RWPE1 (cell line): ENCODE results near the gene APOM.

ENCODE experiments used
- CTCF ChIA-PET: fragments of 350-600 bp; sonication (Branson Sonifier 250); formaldehyde crosslinking; extraction: SDS; loops from one replicate; lab custom pipeline; 2021; lab: Yijun Ruan, JAX
- POLR2A ChIA-PET: fragments of 400-600 bp; formaldehyde crosslinking; extraction: SDS; loops from one replicate; lab custom pipeline; 2020; ENCODE audit warnings: antibody characterized with exemption; ENCODE audit not compliant: low non-redundant PET; lab: Yijun Ruan, JAX
- DNase-seq: peaks from one replicate; pipeline ENCODE4 v3.0.0; 2012; ENCODE audit warnings: low spot score
- H3K27ac ChIP-seq: fragments of 450-650 bp; 2 replicates; pipeline ENCODE4 v1.5.1; 2017
- TF ChIP-seq, protein P1 (sequence below): fragments of 450-650 bp; conservative IDR thresholded peaks from 2 replicates; pipeline ENCODE4 v1.5.1; 2017; ENCODE audit warnings: low read depth, mild to moderate bottlenecking

The APOM gene

DNA sequence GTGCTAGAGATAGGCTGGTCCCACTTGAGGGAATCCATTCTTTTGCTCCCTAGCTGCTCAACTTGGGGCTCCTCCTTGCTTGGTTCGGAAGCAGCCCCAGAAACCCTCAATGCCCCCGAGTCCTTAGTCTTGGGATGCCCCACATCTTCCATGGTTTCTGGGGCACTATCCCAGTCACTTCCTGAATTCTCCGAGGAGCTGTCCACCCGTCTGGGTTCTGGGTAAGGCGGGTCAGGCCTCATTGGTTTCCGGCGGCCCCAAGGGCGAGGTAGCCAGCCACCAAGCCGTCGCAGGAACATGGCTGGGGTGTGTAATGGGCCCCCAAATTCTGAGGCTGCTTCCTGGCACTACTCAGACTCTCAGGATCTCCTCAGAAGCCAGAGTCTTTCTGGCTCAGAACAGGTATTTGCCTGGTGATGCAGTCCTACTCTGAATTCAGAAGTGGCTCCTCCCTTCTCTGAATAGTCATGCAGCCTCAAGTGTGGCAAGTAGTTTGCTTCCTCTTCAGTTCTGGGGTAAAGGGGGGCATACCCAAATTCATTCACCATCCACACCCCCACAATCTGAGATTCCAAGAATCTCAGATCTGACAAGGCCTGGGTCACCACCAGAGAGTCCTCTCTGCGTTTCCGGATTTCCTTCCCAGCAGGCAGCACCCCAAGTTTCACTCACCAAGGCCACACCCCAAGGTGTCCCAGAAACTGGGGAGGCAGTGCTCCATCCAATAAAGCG is 4.1 kb downstream of the APOM start:
- DNase-seq, result peak; percentile 38
- ChIA-PET POLR2A (interaction anchor here (0.9 to 1.0 kb wide), 2 partner anchors 10 to 76 kb away, joined by 3 to 4 read pairs; no protein-coding TSS in a partner anchor), CTCF (no interaction called here)
- TF ChIP-seq, protein P1, sequence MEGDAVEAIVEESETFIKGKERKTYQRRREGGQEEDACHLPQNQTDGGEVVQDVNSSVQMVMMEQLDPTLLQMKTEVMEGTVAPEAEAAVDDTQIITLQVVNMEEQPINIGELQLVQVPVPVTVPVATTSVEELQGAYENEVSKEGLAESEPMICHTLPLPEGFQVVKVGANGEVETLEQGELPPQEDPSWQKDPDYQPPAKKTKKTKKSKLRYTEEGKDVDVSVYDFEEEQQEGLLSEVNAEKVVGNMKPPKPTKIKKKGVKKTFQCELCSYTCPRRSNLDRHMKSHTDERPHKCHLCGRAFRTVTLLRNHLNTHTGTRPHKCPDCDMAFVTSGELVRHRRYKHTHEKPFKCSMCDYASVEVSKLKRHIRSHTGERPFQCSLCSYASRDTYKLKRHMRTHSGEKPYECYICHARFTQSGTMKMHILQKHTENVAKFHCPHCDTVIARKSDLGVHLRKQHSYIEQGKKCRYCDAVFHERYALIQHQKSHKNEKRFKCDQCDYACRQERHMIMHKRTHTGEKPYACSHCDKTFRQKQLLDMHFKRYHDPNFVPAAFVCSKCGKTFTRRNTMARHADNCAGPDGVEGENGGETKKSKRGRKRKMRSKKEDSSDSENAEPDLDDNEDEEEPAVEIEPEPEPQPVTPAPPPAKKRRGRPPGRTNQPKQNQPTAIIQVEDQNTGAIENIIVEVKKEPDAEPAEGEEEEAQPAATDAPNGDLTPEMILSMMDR, result no peak
- peak overlapping the region; percentile 88 for H3K27ac ChIP-seq

DNA sequence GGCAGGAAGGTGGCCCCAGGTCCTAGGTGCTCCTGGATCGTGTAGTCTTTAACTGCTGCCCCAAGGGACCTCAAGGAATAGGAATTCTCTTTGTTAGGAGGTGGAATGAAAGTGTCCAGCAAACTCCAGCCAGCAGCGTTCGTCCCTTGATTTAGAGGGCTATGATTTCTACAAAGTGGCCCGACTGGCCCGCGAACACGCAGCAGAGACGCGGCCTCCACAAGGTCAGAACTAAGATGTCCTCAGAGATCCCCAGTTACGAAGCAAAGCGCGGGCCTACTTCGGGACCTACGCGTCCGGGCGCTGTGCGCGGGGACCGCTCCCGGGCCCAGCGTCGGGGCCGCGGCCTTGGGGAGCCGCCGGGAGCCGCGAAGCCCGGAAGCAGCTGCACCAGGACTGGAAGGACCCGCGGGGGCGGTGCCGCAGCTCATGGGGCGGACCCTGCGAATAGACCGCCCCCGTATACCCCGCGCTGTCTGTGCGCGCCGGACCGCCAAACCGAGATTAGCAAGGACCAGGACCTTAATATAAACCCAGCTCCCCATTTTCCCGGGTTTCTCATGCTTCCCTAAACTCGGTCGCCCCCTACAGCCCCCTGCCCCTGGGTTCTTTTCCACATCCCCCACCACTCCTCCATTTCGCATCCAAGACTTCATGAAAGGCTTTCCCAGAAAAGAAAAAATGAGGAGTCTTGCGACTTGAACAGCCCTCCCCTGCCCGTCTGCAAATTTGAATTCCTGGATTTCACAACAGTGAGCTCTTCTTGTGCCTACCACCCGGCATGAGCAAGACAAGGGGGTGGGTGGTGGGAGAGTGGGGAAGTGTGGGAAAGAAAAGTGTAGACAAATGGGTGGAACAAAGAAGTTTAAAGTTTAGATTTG is 4.9 kb downstream of the APOM start, which contains the start of gene C6orf47:
TSS of gene C6orf47 (minus strand) at position 398 of the 881 bp plus-strand sequence. CDS start 831 bp downstream, outside the sequence.
- TF ChIP-seq, protein P1, result no peak
- peak; percentile 80 for DNase-seq
- peak within 1 kb of the TSS; percentile 88 for H3K27ac ChIP-seq
- ChIA-PET POLR2A (interaction anchor here (0.9 to 1.0 kb wide), 2 partner anchors 10 to 75 kb away, joined by 3 to 4 read pairs; no protein-coding TSS in a partner anchor), CTCF (interaction anchor here (0.6 to 0.9 kb wide), 2 partner anchors 9 to 164 kb away, joined by 3 to 8 read pairs; no protein-coding TSS in a partner anchor)

DNA sequence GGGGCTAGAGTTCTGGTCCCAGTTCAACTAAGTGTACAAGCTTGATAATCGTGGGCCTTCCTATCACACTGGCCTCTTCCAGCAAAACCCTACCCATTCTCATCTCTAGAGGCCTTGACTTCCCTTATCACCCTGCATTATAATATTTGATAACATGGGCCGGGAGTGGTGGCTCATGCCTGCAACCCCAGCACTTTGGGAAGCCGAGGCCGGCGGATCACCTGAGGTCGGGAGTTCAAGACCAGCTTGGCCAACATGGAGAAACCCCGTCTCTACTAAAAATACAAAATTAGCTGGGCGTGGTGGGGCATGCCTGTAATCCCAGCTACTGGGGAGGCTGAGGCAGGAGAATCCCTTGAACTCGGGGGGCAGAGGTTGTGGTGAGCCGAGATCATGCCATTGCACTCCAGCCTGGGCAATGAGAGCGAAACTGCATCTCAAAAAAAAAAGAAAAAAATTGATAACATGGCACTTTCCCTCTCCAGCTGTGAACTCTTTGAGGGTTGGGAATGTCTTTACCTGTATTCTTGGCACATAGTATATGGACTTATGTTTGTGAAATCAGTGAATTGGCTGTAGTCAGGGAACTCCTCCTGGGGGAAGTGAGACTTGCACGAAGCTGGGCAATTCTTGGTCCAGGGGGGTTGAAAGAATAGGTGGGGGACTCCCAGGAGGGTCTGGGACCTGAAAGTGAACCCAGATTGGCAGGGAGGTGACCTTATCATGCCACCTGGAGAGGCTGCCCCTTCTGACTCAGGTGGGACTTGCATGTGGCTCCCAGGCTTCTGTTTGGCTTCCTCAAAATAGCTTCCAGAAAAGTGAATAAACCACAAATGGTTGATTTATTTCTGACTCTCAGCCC is 5.8 kb downstream of the APOM start:
- peak overlapping the region; percentile 88 for H3K27ac ChIP-seq
- CTCF ChIA-PET, result interaction anchor here (0.6 to 0.9 kb wide), 4 partner anchors 10 to 259 kb away, joined by 3 to 10 read pairs (median 6); no protein-coding TSS in a partner anchor
- POLR2A ChIA-PET, result interaction anchor here (0.6 to 1.0 kb wide), 2 partner anchors 9 to 74 kb away, joined by 3 read pairs; no protein-coding TSS in a partner anchor
- TF ChIP-seq, protein P1, result no peak
- no peak for DNase-seq

DNA sequence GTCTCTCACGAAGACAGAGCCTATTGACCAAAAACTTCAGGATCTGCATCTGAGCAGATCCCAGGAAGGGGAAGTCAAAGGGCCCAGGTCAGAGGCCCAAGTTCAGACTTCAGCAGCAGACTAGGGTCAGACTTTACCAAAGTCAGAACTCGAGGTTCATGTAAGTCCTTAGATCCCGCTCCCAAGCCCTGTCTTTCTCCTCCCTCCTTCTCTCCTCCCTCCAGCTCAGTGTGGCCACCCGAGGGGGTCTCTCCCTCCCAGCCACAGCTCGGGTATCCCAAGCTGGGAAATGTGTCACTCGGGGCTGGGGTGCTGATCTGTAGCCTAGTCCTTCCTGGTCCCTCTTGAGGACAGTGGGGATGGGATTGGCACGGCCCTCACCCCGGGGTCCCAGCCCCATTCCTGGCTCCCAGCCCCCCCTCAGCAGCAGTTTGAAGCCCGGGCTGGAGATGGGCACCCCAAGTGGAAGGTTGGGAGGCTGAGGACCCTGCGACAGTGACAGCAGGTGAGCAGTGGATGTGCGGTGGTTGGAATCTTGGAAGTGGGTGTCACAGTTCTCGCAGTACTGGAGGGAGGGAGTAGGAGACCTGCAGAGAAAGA is 6.5 kb downstream of the APOM start:
- CTCF ChIA-PET, result interaction anchor here (0.7 kb wide), 1 partner anchor 260 kb away, joined by 10 read pairs; no protein-coding TSS in a partner anchor
- H3K27ac ChIP-seq, result peak overlapping the region; percentile 88
- DNase-seq, result no peak
- POLR2A ChIA-PET, result interaction anchor here (0.6 kb wide), 1 partner anchor 119 kb away, joined by 3 read pairs; no protein-coding TSS in a partner anchor
- TF ChIP-seq, protein P1, result no peak

DNA sequence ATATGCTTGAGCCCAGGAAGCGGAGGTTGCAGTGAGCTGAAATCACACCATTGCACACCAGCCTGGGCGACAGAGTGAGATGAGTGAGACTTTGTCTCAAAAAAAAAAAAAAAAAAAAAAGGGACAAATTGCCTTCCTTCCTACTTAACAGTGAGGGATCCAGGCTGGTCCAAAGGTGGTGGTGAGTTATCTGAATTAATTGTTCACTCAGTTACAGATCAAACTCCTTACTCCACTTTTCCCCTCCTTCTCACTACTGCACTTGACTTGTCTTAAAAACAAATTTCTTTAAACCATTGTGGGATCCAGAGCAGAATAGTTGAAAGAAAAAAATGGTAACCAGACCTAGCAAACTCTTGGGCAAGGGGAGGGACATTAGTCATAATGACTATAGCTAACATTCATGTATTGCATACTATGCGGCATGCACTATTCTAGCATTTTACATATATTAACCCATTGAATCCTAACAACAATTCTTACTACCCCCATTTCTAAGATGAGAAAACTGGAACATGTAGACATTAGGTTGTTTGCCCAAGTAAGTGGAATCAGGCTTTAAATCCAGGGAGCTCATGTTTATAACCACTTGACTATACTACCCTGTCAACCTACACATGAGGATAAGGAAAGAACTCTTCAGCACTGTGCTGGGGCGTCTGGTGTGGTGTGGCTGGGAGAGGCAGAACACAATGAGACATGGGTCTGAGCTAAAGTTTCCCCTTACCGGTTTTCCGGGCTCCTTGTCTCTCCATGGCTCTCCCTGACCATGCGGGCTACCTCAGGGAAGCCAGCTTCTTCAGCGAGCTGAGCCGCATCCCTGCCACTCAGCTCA is 7.6 kb downstream of the APOM start:
- ChIA-PET CTCF (interaction anchor here (0.5 to 1.0 kb wide), 3 partner anchors 24 to 1743 kb away, joined by 3 to 4 read pairs (median 3); partner anchors contain the start of gene ATP6V1G2), POLR2A (interaction anchor here (0.5 kb wide), 1 partner anchor 11 kb away, joined by 11 read pairs; no protein-coding TSS in a partner anchor)

More for the DNA sequence above, 7.6 kb downstream of the APOM start:
- peak; percentile 37 for DNase-seq
- peak overlapping the region; percentile 98 for H3K27ac ChIP-seq
- TF ChIP-seq, protein P1, result no peak
